ENCODE results near the gene GPR78.

GPR78 gene

GRCh38 chr4:8601086-8601485 is 20.9 kb downstream of the GPR78 start:
- no peak for DNase-seq

GRCh38 chr4:8601556-8601955 is 21.4 kb downstream of the GPR78 start:
- DNase-seq: no peak

DNA sequence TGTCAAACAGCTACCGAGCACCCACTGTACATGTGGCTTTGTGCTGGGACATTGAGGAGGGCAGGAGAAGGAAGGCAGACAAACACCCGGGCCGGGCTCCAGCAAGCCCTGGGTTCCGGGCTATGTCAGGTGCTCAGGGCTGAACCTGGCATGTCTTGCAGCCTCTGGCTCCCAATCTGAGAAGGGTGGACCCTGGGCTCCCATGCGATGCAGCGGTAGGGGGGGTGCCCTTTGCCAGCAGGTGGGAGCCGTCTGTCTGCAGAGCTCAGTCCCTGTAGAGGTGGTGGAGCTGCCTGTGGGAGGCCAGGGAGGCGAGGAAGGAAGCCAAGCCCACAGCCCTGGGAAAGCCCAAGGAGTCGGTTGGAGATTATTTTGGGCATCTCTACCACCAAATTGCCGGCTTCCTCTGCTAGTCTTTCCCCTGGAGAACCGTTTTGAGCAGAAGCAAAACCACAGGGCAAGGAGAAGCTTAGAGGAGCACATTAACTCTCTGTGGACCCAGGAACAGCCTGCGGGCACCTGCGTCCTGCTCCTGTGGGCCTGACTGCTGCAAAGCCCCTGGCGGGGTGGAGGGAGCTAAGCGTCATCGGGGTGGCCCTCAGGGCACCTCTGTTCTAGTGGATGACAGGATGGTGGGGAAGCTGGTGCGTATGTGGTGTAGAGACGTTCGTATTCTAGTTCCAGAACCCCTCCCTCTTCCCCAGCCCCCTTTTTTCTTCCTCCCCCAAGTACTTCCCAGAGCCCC is 22.7 kb downstream of the GPR78 start:
- no peak for DNase-seq

DNA sequence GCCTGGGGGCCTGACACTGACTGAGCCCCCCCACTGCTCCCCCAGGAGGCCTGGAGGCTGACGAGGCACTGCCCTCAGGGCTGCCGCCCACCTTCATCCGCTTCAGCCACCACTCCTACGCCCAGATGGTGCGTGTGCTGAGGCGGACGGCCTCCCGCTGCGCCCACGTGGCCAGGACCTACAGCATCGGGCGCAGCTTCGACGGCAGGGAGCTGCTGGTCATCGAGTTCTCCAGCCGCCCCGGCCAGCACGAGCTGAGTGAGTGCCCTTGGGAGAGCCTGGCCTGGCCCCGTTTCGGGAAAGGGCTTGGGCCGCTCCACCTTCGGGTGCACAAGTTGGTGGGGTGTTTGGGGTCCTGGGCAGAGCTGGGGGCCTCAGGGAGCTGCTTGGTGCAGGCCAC is 23.7 kb downstream of the GPR78 start:
- DNase-seq: no peak

DNA sequence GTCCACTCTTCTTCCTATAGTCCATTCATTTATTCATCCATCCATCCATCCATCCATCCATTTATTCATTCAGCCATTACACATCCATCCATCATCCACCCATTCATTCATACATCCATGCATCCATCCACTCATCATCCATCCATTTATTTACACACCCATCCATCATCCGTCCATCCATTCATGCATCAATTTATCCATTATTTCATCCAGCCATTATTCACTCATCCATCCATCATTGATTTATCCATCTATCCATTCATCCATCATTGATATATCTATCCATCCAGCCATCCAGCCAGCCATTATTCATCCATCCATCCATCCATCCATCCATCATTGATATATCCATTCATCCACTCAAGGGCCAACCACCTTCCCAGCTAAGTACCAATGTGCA is 25.1 kb downstream of the GPR78 start:
- DNase-seq: no peak

DNA sequence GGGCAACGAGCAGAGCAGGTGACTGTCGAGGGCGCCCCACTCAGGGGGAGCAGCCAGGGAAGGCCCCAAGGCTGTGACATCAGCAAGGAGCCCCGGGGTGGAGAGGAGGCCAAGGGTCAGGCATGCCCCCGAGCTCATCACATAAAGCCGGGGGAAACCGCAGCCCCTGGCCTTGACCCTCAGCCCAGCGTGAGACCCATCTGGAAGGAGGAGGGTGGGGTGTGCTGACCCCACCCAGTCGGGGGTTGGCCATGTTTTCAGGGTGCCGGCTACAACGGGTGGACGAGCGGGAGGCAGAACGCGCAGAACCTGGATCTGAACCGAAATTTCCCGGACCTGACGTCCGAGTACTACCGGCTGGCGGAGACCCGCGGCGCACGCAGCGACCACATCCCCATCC is 26.3 kb downstream of the GPR78 start:
- no peak for DNase-seq

- DNase-seq: no peak
Measured at GRCh38 chr4:8606966-8607365, 26.8 kb downstream of the GPR78 start.

GRCh38 chr4:8607603-8608481 is 27.6 kb downstream of the GPR78 start:
- DNase-seq: no peak

GRCh38 chr4:8608714-8609391 is 28.7 kb downstream of the GPR78 start:
- DNase-seq: no peak

DNA sequence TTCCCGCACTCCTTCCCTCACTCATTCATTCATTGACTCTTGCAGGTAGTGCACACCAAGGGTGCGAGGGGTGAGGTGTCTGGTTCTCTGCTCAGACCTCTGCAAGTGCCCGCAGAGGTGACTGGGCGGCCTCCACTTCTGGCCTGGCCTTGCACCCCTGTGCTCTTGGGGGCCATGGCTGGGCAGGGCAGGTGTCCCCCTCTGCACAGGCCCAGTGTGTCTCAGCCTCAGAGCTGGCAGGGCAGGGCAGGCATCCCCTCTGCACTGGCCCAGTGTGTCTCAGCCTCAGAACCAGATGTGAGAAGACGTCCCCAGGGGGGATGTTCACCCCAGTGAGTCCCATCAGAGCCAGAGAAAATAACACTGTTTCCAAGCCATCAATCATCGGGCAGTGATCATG is 29.2 kb downstream of the GPR78 start:
- DNase-seq: no peak

- no peak for DNase-seq
Measured at GRCh38 chr4:8609824-8610350, 29.7 kb downstream of the GPR78 start.

- no peak for DNase-seq
Measured at GRCh38 chr4:8610858-8611616, 30.8 kb downstream of the GPR78 start.

- no peak for DNase-seq
Measured at GRCh38 chr4:8612646-8613045, 32.5 kb downstream of the GPR78 start.

GRCh38 chr4:8613421-8614364 is 33.5 kb downstream of the GPR78 start:
- DNase-seq: no peak

GRCh38 chr4:8614365-8615193 is 34.4 kb downstream of the GPR78 start:
- DNase-seq: no peak

- DNase-seq: no peak
Measured at GRCh38 chr4:8615366-8615765, 35.2 kb downstream of the GPR78 start.

GRCh38 chr4:8615921-8616787 is 36.0 kb downstream of the GPR78 start:
- DNase-seq: no peak

GRCh38 chr4:8616831-8617230 is 36.6 kb downstream of the GPR78 start:
- no peak for DNase-seq

DNA sequence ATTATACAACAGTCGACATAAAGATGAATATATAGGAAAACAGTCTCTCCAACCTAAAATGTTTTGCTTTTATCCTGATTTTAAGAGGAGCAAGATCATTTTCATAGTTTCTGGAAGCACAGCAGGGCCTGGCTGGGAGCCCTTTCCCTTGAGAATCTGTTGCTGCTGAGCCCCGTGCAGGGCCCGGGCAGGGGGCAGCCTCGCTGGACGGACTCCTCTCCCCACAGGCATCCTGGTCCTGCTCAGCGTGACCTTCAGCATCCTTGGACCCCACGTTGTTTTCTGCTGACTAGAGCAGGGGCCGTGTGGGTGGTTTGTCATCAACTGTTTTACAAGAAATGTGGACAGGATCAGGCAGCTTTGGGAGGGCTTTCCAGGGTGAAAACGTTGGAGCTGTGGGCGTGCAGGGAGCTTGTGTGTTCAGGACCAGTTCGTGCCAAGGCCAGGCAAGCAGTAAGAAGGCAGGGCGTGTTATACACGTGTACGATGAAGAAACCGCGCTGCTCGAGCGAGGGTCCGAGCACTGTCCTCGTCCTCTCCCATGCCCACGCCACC is 37.4 kb downstream of the GPR78 start:
- no peak for DNase-seq
